Fibroblast of lung (primary cell): ENCODE results near the gene CCDC190. TPM values are rescaled to one million over a fixed set of nuclear protein-coding genes. Genes with fewer than 3 reads are reported as not detected.
A peak's percentile ranks its signal among the peaks of the same experiment; 100 is the strongest.

Source experiments
- DNase-seq, 2 donors: peaks; one replicate each; pipeline versions ENCODE4 v3.0.0 to v3.0.0-alpha.2; 2010; ENCODE audit warnings: low read depth in 2 of 2
- H2AFZ ChIP-seq: 2 replicates; pipeline ENCODE4 v1.5.1; 2012; ENCODE audit warnings: low read length, control low read depth, inconsistent platforms
- H3K27ac ChIP-seq: 2 replicates; pipeline ENCODE4 v1.5.1; 2011; ENCODE audit warnings: low read length, control low read depth; ENCODE audit not compliant: insufficient read depth
- H3K27me3 ChIP-seq: 2 replicates; pipeline ENCODE4 v1.5.1; 2011; ENCODE audit warnings: mild to moderate bottlenecking, low read length; ENCODE audit not compliant: control insufficient read depth, insufficient read depth
- H3K36me3 ChIP-seq: 2 replicates; pipeline ENCODE4 v1.5.1; 2011; ENCODE audit warnings: low read length; ENCODE audit not compliant: control insufficient read depth, insufficient read depth
- H3K4me1 ChIP-seq: 2 replicates; pipeline ENCODE4 v1.5.1; 2011; ENCODE audit warnings: low read length; ENCODE audit not compliant: control insufficient read depth, insufficient read depth; ENCODE audit errors: extremely low read depth
- H3K4me2 ChIP-seq: 2 replicates; pipeline ENCODE4 v1.5.1; 2011; ENCODE audit warnings: low read length, control low read depth; ENCODE audit not compliant: insufficient read depth; ENCODE audit errors: extremely low read depth
- H3K4me3 ChIP-seq, 4 experiments: fragments of 200-600 bp in 1 of 4; sonication (generic) in 1 of 4; replicated peaks in 1 of 4; 2 replicates each; pipeline ENCODE4 v1.5.1; 2011 to 2016; ENCODE audit warnings: low read length in 4 of 4, low read depth in 3 of 4, mild to moderate bottlenecking in 3 of 4, control low read depth in 2 of 4, inconsistent platforms in 1 of 4, mixed read lengths in 1 of 4; ENCODE audit not compliant: insufficient read depth in 1 of 4; ENCODE audit errors: control extremely low read depth in 1 of 4
- H3K79me2 ChIP-seq: 2 replicates; pipeline ENCODE4 v1.5.1; 2012; ENCODE audit warnings: mild to moderate bottlenecking, low read length, inconsistent platforms; ENCODE audit not compliant: control insufficient read depth, insufficient read depth
- H3K9ac ChIP-seq: 2 replicates; pipeline ENCODE4 v1.5.1; 2011; ENCODE audit warnings: mild to moderate bottlenecking, low read length, control low read depth; ENCODE audit not compliant: insufficient read depth
- H3K9me3 ChIP-seq: 2 replicates; pipeline ENCODE4 v1.5.1; 2012; ENCODE audit warnings: low read depth, low read length; ENCODE audit not compliant: control insufficient read depth, insufficient read depth
- H4K20me1 ChIP-seq: 2 replicates; pipeline ENCODE4 v1.5.1; 2011; ENCODE audit warnings: low read length; ENCODE audit not compliant: control insufficient read depth, insufficient read depth; ENCODE audit errors: extremely low read depth
- CTCF ChIP-seq, 2 donors: IDR thresholded peaks in 1 of 2; conservative IDR thresholded peaks in 1 of 2; 1 replicate in 1 of 2; 2 replicates in 1 of 2; pipeline ENCODE4 v1.5.1; 2011 to 2012; ENCODE audit warnings: low read length in 2 of 2, control low read depth in 1 of 2, inconsistent platforms in 1 of 2, low read depth in 1 of 2, mild to moderate bottlenecking in 1 of 2
- EZH2 ChIP-seq: IDR thresholded peaks from 2 replicates; pipeline ENCODE4 v1.5.1; 2012; ENCODE audit warnings: low read length, control low read depth, mild to moderate bottlenecking; ENCODE audit errors: missing control alignments
- polyA minus RNA-seq: library from RNA; depleted of rRNA, polyadenylated mRNA; stranded (reverse); fragments of >200 nt; gene quantifications from 2 replicates; pipeline ENCODE4 v1.2.3, GENCODE V29; 2011; ENCODE audit warnings: low replicate concordance
- polyA plus RNA-seq, 2 donors: library from polyadenylated mRNA; depleted of rRNA in 1 of 2; stranded (reverse) in 1 of 2; unstranded in 1 of 2; fragments of >200 nt; gene quantifications; 2 replicates each; pipeline ENCODE4 v1.2.1, GENCODE V29; 2011 to 2012; ENCODE audit warnings: missing spikeins in 1 of 2
- total RNA-seq: library from RNA; depleted of rRNA; stranded (reverse); fragments of >200 nt; gene quantifications from 2 replicates; pipeline ENCODE4 v1.2.1, GENCODE V29; 2014

Gene CCDC190
- total RNA-seq (not detected in 2 replicates), polyA plus RNA-seq (0.16 and 0.36 TPM in 2 replicates), polyA minus RNA-seq (not detected in 2 replicates)
- polyA plus RNA-seq (2012): 0.42 TPM in 1 of 2 replicates, not detected in the other

- Histone ChIP-seq H3K27me3 (no peaks in the 10 kb centered on the region), H3K4me2 (no peak within 1 kb of the TSS), H3K36me3 (no peaks in the 10 kb centered on the region), H3K4me3 (no peak within 1 kb of the TSS), H3K9ac (no peak within 1 kb of the TSS), H2AFZ (peak within 1 kb of the TSS; percentile 30), H3K79me2 (no peaks in the 10 kb centered on the region), H3K9me3 (no peaks in the 10 kb centered on the region), H3K27ac (no peak within 1 kb of the TSS), H3K4me1 (peaks cover 10% of the 10 kb centered on the region), H4K20me1 (no peaks in the 10 kb centered on the region)
- DNase-seq: peak in 1 of 2 donors; percentile 67
- TF ChIP-seq EZH2 (no peak), CTCF (conservative IDR thresholded peaks at IDR 0.05 in 1 of 2, IDR thresholded peaks at IDR 0.05 in 1 of 2; ENCODE audit: low read depth in 1 of 2, low read length in 2 of 2) (no peak)
These were observed at the start of gene CCDC190 for GRCh38 chr1:162861101-162861500. Gene CCDC190, minus strand, starts transcription at chr1:162861175. Its CDS starts 1,529 bp downstream, at chr1:162859646.

GRCh38 chr1:162910161-162910560, 49.2 kb upstream of the CCDC190 start:
- H3K79me2 ChIP-seq: no peaks in the 10 kb centered on the region
- peaks cover 18% of the 10 kb centered on the region for H3K4me1 ChIP-seq
- DNase-seq: no peak
- no peak overlapping the region for H3K9ac ChIP-seq
- no peak overlapping the region for H3K27ac ChIP-seq
- H3K27me3 ChIP-seq: no peaks in the 10 kb centered on the region
- no peaks in the 10 kb centered on the region for H3K36me3 ChIP-seq
- no peaks in the 10 kb centered on the region for H3K9me3 ChIP-seq
- no peak overlapping the region for H3K4me2 ChIP-seq
- H2AFZ ChIP-seq: no peak overlapping the region
- H3K4me3 ChIP-seq: no peak overlapping the region
- TF ChIP-seq CTCF (conservative IDR thresholded peaks at IDR 0.05 in 1 of 2, IDR thresholded peaks at IDR 0.05 in 1 of 2; ENCODE audit: low read depth in 1 of 2, low read length in 2 of 2): no peak
- TF ChIP-seq EZH2: no peak
- H4K20me1 ChIP-seq: no peaks in the 10 kb centered on the region

GRCh38 chr1:162908780-162909179, 47.8 kb upstream of the CCDC190 start:
- Histone ChIP-seq H3K36me3 (no peaks in the 10 kb centered on the region), H3K9ac (peak overlapping the region; percentile 57), H3K4me2 (no peak overlapping the region), H4K20me1 (no peaks in the 10 kb centered on the region), H3K4me3 (peak overlapping the region in 1 of 4 experiments; percentile 16), H3K27ac (peak overlapping the region; percentile 85), H3K27me3 (no peaks in the 10 kb centered on the region), H2AFZ (peak overlapping the region; percentile 47), H3K4me1 (peaks cover 22% of the 10 kb centered on the region), H3K9me3 (no peaks in the 10 kb centered on the region), H3K79me2 (no peaks in the 10 kb centered on the region)
- TF ChIP-seq CTCF (conservative IDR thresholded peaks at IDR 0.05 in 1 of 2, IDR thresholded peaks at IDR 0.05 in 1 of 2; ENCODE audit: low read depth in 1 of 2, low read length in 2 of 2) (no peak), EZH2 (no peak)
- peak; percentile 82 to 90 for DNase-seq
